ENCODE results near the gene FAM193A.
"Not testable (repeated sequence)": the region's sequence is repeated elsewhere in the genome, so short reads cannot be mapped to it uniquely, and the experiment has no call there.

Gene FAM193A

DNA sequence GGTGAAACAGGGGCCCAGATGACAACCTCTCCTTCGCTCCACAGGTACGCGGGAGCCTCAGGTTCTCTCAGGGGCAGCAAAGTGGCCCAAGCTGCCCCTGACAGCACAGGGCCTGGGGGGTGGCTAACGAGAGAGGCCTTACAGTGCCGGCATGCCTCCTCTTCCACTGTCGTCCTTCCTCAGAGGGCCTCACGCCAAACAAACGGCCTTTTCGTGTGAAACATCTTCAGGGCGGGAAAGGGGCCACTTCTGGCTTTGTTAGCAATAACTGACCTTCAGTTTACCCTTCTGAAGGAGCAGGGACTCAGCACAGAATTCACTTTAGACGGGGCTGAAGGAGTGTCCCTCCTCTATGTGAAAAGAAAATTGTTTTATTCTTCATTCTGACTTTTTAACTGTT, 21.5 kb upstream of the FAM193A start:
- DNase-seq (ENCODE audit: low read depth, low spot score), result not testable (repeated sequence)

DNA sequence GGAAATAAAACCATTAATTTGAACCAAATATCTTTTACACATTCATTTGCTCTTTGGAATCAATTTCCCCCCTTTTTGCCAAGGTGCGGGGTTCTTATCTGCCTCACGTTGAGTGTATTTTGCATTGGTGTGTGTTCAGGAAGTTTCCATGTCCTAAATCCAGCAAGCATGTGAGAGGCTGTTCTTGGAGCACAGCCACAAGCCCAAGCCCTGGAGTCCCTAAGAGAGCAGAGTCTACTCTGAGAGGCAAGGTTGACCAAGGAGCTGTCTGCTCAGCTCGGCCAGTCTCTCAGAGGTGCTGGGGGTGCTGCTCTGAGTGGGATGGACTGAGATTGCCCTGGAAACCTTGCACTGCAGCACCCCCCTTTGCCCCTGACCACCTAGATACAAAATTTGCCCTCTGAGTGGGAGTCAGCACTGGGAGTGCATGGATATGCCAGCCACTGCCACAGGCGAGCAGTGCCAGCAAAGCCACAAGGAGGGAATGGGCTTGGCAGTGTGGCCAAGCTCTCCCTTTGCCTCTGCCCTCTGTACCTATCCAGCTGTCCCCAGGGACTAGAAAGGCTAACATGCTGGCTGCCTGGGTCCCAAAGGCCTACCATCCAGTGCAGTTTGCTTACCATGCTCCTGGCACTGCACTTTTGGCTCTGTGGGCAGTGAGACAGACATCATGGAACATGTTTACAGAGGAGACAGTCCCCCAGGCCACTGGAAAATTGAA, 20.5 kb upstream of the FAM193A start:
- no peak for DNase-seq (ENCODE audit: low read depth, low spot score)

DNA sequence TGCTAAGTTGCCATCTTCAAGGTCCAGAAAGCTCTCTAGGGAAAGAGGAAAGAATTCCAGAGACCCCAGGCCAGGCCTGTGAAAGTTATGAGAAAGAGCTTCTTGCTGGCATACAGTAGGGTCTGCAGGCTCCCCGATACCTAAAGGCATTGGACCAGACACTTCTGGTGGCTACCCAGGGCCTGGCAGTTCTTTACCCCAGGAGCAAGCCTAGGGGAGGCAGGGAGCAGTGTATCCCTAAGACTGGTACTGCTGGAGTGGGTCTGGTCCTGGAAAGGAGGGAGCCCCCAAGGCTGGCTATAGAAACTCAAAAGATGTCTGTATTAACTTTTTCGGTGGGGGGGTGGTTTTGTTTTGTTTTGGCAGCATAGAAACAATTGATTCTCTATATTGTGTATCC, 19.8 kb upstream of the FAM193A start:
- DNase-seq (ENCODE audit: low read depth, low spot score), result no peak

DNA sequence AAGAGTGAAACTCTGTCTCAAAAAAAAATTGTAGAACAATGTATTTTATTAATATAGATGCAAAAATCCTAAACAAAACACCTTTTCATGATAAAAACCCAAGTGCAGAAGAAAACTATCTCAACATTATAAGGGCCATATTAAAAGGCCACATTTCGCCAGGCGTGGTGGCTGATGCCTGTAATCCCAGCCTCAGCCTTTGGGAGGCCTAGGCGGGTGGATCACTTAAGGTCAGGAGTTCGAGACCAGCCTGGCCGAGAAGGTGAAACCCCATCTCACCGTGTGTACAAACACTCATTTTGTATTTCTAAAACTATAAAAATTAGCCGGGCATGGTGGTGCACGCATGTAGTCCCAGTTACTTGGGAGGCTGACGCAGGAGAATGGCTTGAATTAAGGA, 9.9 kb upstream of the FAM193A start:
- DNase-seq (ENCODE audit: low read depth, low spot score), result no peak

DNA sequence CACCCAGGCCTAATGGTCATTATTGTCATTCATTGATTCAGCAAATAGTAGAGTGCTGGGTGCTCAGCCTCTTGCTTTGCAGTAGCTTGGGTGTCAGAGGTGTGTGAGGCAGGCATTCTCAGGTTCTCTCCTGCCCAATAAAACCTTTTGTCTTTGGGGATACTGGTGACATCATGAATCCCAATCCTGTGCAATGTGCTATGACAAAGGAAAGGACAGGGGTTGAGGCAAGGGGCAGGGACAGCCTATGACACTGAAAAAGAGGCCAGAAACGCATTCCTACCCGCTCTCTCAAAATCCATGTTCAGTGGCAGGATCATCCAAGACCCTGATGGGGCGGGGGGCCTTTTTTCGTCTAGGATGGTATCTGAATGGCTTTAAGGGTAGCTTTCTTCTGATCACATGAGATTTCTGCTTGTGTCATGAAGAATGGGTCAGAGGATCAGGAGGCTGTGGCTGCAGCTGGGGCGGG, 1.5 kb upstream of the FAM193A start:
- DNase-seq (ENCODE audit: low read depth, low spot score), result no peak

DNA sequence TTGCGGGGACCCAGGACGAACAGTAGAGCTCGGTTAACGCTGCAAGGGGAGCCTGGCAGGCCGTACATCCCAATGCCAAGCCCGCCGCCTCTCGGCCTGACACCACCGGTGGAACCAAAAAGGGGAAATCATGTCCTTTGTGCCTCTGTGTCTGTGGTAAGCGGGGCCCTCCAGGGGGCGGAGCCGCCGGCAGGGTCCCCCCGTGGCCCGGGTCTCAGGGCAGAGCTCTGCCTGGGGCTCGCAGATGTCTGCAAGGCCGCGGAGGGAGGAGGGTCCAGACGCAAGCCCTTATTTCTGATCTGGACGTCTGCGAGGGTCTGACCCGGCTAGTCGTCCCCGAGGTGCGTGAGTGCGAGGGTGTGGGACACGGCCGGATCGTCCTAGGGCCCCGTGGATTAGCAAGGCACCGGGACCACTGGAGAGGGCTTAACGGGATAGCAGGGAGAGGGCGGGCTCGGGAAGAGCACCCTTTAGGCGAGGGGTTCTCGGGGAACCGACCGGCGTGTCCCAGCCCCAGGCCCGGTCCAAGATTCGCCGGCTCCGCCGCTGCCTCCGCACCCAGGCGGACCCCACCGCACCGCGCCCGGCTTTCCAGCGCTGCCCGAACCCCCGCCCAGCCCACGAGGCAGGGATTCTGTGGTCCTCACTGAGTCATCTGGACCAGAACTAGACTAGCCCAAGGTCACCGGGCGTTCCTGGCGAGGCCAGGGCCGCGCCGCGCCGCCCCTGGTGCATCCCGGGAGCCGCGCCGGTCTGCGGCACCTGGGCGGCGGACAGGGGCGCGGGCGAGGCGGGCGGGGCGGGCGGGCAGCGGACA, 863 bp upstream of the FAM193A start:
- DNase-seq (ENCODE audit: low read depth, low spot score), result peak; percentile 9

DNA sequence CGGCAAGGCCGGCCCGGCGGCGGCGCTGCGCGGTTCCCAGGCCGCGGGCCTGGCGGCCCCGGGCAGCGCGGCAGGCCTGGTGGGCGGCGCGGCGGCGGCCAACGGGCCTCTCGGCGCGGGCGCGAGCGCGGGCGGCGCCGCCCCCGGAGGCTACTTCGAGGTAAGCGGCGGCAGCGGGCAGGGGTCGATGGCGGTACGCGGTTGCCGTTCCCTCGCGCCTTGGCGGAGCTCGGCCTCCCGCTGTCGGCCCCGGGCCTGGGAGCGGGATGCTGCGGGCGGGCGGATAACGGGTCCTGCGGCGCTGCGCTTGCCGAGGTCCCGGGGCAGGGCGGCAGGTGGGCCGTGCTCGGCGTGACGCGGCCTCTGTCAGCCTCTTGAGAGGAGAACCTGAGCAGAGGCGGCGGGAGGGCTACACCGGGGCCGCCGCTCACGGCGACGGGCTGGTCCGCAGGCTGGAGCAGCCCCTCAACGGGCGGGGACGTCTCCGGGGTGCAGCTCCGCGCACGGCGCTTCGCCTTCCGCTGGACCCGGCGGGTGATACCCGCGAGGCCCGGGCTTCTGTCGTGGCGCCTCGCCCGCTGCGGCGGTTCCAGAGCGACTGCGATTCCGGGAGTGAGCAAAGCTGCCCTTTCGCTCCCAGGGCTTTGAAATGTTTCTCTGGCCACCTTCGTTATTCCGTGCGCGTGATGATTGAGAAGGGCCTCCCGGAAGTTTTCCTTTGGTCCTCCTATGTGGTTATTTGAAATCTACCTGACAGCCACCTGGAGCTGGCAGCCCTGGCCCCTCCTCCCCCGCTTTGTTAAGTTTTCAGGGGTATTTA, 774 bp downstream of the FAM193A start:
- DNase-seq (ENCODE audit: low read depth, low spot score), result peak; percentile 20

DNA sequence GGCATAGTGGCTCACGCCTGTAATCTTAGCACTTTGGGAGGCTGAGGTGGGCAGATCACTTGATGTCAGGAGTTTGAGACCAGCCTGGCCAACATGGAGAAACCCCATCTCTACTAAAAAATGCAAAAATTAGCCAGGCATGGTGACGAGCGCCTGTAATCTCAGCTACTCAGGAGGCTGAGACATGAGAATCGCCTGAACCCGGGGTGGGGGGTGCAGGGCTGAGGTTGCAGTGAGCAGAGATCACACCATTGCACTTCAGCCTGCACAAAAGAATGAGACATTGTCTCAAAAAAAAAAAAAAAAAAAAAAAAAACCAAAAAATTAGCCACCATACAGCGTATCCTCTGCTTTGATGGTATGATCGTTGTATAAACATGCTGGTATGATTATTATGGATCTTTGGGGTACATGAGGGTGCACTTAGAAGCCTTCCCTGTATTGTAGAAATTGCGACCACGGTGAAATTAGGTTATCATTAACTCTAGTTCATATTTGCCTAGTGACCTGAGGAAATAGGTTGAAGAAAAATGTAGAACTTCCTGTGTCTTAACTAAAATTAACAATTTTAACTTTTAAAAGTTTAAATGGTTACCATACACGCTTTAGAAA, 7.2 kb downstream of the FAM193A start:
- not testable (repeated sequence) for DNase-seq (ENCODE audit: low read depth, low spot score)

DNA sequence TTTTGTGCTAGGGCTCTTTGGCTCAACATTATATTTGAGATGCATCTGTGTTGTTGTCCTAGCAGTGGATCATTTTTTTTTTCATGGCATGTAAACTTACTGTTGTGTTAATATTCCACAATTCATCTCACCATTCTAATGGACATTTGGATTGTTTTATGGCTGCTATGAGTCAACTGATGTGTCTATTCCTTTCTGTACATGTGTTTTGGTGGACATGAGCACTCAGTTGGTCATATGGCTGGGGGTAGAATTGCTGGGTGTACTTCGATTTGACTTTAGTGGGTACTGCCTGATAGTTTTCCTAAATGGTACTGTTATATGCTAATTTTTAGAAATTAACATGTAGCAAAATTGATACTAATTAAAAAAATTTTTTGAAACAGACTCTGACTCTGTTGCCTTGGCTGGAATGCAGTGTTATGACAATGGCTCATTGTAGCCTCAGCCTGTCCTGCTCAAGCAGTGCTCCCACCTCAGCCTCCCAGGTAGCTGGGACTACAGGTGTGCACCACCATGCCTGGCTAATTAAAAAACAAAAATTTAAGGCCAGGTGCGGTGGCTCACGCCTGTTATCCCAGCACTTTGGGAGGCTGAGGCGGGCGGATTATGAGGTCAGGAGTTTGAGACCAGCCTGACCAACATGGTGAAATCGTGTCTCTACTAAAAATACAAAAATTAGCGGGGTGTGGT, 9.0 kb downstream of the FAM193A start:
- no peak for DNase-seq (ENCODE audit: low read depth, low spot score)

DNA sequence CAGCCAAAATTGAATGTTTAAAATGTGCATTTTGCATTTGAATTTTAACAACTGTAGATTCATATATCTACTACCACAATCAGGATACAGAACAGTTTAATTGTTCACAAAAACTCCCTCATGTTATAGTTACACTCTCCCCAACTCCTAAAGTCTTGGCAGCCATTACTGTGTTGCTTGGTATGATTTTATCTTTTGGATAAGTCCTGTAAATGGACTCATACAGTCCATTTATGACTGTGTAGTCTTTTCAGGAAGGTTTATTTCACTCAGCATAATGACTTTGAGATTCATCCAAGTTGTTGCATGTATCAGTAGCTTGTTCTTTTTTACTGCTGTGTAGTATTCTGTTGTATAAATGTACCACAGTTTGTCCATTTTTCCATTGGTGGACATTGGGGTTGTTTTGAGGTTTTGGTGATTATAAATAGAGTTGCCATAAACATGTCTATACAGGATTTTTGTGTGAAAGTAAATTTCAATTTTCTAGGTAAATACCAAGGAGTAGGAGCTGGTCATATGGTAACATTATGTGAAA, 9.9 kb downstream of the FAM193A start:
- no peak for DNase-seq (ENCODE audit: low read depth, low spot score)

DNA sequence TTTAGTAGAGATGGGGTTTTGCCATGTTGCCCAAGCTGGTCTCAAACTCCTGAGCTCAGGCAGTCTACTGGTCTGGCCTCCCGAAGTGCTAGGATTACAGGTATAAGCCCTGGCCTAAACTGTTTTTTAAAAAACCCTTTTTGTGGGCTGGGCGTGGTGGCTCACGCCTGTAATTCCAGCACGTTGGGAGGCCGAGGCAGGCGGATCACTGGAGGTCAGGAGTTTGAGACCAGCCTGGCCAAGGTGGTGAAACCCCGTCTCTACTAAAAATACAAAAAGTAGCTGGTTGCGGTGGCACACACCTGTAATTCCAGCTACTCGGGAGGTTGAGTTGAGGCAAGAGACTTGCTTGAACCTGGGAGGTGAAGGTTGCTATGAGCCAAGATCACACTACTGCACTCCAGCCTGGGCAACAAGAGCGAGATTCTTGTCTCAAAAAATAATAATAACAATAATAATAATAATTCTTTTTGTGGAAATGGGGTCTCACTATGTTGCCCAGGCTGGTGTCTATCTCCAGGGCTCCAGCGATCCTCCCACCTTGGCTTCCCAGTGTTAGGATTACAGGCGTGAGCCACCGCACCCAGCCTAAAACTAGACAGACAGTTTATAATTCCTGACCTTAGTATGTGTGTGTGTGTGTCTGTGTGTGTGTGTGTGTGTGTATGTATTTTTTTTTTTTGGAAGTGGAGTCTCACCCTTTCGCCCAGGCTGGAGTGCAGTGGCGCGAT, 10.7 kb downstream of the FAM193A start:
- not testable (repeated sequence) for DNase-seq (ENCODE audit: low read depth, low spot score)

DNA sequence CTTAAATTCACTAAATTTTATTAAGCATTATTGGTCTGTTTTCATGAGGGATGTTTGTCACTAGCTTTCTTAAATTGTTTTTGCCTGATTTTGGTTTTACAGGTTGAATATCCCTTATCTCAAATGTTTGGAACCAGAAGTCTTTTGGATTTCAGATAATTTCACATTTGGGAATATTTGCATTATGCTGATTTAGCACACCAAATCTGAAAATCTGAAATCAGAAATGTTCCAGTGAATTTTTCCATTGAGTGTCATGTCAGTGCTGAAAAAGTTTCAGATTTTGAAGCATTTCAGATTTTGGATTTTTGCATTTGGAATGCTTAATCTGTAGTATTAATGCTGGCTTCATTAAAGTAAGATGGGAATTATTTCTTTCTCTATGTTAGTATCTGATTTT, 14.7 kb downstream of the FAM193A start:
- no peak for DNase-seq (ENCODE audit: low read depth, low spot score)

DNA sequence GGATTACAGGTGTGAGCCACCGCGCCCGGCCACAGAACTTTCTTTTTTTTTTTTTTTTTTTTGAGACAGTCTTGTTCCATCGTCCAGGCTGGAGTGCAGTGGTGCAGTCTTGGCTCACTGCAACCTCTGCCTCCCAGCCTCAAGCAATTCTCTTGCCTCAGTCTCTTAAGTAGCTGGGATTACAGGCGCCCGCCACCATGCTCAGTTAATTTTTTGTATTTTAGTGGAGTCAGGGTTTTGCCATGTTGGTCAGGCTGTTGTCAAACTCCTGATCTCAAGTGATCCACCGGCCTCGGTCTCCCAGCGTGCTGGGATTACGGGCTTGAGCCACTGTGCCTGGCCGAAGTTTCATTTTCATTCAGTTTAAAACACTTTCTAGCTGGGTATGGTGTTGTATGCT, 16.4 kb downstream of the FAM193A start:
- DNase-seq (ENCODE audit: low read depth, low spot score), result no peak

DNA sequence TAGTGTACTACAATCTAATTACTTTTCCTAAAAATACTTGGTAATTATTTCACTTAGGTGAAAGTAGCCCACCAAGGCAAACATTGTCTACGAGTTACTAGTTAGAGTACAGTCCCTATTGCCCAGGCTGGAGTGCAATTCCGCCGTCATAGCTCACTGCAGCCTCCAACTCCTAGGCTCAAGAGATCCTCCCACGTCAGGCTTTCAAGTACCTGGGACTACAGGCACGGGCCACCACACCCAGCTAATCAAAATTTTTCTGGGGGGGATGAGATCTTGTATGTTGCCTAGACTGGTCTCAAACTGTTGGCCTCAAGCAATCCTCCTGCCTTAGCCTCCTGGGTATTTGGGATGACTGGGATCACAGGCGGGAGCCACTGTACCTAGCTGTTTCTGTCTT, 21.9 kb downstream of the FAM193A start:
- DNase-seq (ENCODE audit: low read depth, low spot score), result no peak

DNA sequence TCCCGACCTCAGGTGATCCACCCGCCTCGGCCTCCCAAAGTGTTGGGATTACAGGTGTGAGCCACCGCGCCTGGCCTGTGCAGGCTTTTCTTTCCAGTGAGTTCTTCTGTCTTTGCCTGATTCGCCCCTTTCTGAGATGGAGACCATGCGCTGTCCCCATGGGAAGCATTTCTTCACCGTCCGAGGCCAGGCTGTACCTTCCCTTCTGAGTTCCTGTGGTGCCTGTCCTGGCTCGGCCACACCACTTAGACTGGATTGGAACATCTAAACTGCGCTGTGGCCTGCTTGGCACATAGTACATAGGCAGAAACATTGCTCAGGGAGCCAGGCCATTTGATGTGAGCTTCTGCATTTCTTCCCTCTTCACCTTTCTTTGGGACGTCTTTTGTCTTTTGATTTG, 23.7 kb downstream of the FAM193A start:
- no peak for DNase-seq (ENCODE audit: low read depth, low spot score)

DNA sequence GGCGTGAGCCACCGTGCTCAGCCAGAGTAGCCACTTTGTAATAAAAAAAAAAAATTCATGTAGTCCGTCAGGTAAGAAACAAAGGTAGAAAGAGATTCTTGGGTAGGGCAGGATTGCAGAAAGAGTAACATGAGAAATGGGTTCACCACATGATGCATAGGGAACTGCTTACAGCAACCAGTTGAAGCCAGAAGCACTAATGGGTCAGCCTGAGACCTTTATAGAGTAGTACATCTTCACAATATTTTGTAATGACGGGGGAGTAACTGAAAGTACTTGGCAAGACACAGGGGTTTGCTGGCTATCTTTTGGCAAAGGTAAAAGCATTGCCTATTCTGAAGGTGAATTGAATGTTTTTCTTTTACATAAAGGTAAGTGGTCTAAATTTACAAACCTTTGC, 29.1 kb downstream of the FAM193A start:
- DNase-seq (ENCODE audit: low read depth, low spot score), result no peak

DNA sequence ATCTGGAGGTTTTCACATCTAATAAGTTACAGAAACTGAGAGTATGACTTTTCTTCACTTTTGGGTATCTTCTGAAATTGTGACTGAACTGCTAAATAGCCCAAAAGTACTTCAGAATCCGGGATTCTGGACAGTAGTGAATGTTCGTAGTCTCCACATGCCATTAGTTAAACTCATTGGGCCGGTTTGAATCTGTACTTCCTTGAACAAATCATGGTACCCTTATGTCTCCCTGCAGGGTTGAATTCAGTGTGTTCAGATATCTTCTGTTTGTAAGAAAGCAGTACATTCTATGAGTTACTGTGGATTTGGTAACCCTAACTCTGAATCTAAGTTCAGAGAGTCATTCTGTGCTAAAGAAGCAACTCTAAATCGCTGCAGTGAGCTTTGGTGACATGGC, 33.6 kb downstream of the FAM193A start:
- DNase-seq (ENCODE audit: low read depth, low spot score), result no peak

DNA sequence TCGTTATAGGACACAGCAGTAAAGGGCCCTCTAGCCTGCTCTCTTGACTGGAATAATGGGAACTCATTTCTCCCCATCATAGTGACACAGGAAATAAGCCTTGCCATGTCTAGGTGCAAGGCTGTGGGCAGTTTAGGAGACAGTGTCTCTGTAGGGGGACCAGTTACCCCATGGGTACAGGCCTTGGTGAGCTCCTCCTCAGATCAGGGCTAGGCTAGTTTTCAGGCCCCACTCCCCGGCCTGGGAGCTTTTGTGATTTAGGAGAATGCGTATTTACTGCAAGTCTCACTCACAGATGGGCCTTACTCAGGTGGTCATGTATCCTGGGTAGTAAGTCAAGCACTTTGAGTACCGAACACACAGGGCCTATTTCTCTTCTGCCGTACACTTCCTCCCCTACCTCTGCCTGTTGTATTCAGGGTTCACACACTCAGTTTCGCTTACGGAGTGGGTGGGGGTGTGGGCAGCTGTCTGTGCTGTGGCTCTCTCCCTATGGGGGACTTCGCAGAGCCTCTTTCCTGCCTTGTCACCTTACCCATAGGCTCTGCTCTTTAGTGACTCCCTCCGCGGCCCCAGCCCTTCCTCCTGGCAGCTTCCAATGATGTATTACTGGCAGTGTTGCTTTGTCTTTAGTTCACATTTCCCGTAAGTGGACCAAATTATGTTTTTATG, 34.2 kb downstream of the FAM193A start:
- DNase-seq (ENCODE audit: low read depth, low spot score), result no peak

DNA sequence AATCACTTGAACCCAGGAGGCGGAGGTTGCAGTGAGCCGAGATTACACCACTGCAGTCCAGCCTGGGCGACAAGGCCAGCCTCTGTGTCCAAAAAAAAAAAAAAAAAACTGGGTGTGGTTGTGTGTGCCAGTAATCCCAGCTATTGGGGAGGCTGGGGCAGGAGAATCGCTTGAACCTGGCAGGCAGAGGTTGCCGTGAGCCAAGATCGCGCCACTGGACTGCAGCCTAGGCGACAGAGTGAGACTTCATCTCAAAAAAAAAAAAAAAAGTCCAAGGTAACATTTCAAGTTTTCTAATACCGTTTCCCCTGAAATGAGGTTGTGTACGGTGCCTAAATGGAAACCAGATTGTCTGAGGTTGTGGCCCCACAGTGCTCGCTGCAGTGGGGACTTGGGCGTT, 35.6 kb downstream of the FAM193A start:
- no peak for DNase-seq (ENCODE audit: low read depth, low spot score)

DNA sequence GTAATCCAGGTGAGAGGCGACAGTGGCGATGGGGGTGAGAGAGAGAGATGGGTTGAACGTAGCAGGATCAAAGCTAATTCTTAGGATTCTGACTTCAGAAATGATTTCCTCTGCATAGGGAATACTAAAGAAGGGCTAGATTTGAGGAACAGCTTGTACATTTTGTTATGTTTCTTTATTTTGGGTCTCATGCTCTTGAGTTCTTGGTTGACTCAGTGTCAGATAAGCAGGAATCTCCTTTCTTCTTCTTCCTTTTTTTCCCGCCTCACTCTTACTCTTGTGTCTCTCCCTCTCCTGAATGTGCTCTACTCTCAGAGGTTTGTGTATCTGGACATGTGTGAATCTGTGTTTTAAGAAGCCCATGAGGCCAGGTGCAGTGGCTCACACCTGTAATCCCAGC, 36.4 kb downstream of the FAM193A start:
- no peak for DNase-seq (ENCODE audit: low read depth, low spot score)
